Small intestine (tissue), 16 donors: ENCODE results near the gene ATF5. TPM values are rescaled to one million over a fixed set of nuclear protein-coding genes. Genes with fewer than 3 reads are reported as not detected.

Experiments used
- DNase-seq, 2 donors: peaks; one replicate each; pipeline versions ENCODE4 v3.0.0 to v3.0.0-alpha.2; 2013
- FAIRE-seq: peaks from 2 replicates; lab custom pipeline; 2012; peaks lifted over from hg19 to GRCh38; lab: Jason Lieb, UNC
- H3K27ac ChIP-seq, 3 donors: one replicate each; pipeline ENCODE4 v1.5.1; 2013; ENCODE audit warnings: low read length in 2 of 3, mild to moderate bottlenecking in 2 of 3, control low read depth in 1 of 3, inconsistent platforms in 1 of 3, low read depth in 1 of 3, moderate library complexity in 1 of 3
- H3K27me3 ChIP-seq, 3 donors: one replicate each; pipeline ENCODE4 v1.6.1; 2013; ENCODE audit warnings: low read length in 3 of 3, inconsistent platforms in 1 of 3; ENCODE audit not compliant: control insufficient read depth in 3 of 3, insufficient read depth in 3 of 3
- H3K36me3 ChIP-seq, 3 donors: one replicate each; pipeline ENCODE4 v1.6.1; 2013; ENCODE audit warnings: low read length in 3 of 3, inconsistent platforms in 1 of 3, low read depth in 1 of 3, mild to moderate bottlenecking in 1 of 3, moderate library complexity in 1 of 3; ENCODE audit not compliant: control insufficient read depth in 3 of 3, insufficient read depth in 2 of 3
- H3K4me1 ChIP-seq, 3 donors: one replicate each; pipeline ENCODE4 v1.6.1; 2013; ENCODE audit warnings: low read length in 2 of 3, inconsistent platforms in 1 of 3, low read depth in 1 of 3, mild to moderate bottlenecking in 1 of 3, moderate library complexity in 1 of 3; ENCODE audit not compliant: control insufficient read depth in 3 of 3, insufficient read depth in 2 of 3
- H3K4me3 ChIP-seq, 3 donors: one replicate each; pipeline ENCODE4 v1.5.1; 2013; ENCODE audit warnings: low read length in 3 of 3, control low read depth in 1 of 3, inconsistent platforms in 1 of 3, low read depth in 1 of 3, mild to moderate bottlenecking in 1 of 3, moderate library complexity in 1 of 3
- H3K9me3 ChIP-seq, 2 donors: one replicate each; pipeline ENCODE4 v1.6.1; 2013; ENCODE audit warnings: low read depth in 1 of 2, low read length in 1 of 2; ENCODE audit not compliant: control insufficient read depth in 2 of 2, insufficient read depth in 1 of 2
- WGBS, 3 donors: extraction: QIAGEN DNeasy Blood & Tissue Kit; methylation state at CpG; one replicate each; pipeline ENCODE4 v1.1.7; 2013; 5-methylcytosine and 5-hydroxymethylcytosine counted together
- long read RNA-seq, 10 donors: transcript quantifications; one replicate each; lab custom pipeline, GENCODE V29; 2026
- polyA plus RNA-seq, 4 donors: library from polyadenylated mRNA; stranded (reverse) in 3 of 4; unstranded in 1 of 4; fragments of 200-250 nt in 3 of 4; fragments of 120-200 nt in 1 of 4; gene quantifications; one replicate each; pipeline versions ENCODE4 v1.2.1 to v1.2.3, GENCODE V29; 2013
- donor health status: healthy with polysubstance abuse.
- donor health status: control.
- donor health status: control.
- donor health status: Bipolar disorder and iron deficiency.
- donor health status: healthy.

The ATF5 gene
- polyA plus RNA-seq = 10 to 100 TPM; 40.2 to 51.7 (median 46.6) TPM
- long read RNA-seq, donor 1, transcript ATF5-201 (3 exons, 2,069 nt) = major isoform, 8 of 139 reads
- long read RNA-seq, donor 1, transcript ATF5-202 (4 exons, 1,637 nt) = minor isoform, 5 of 139 reads
- long read RNA-seq, donor 1, transcript ATF5-205 (2 exons, 682 nt) = minor isoform, 6 of 139 reads
- long read RNA-seq, donor 1, partial matches to known transcripts = 95 of 139 reads
- long read RNA-seq, donor 1, other reads (novel, unspliced or antisense) = 24 of 139 reads
- long read RNA-seq, donor 2, partial matches to known transcripts = 0 of 7 reads
- long read RNA-seq, donor 2, other reads (novel, unspliced or antisense) = 0 of 7 reads
- long read RNA-seq, donor 3, partial matches to known transcripts = 0 of 9 reads
- long read RNA-seq, donor 3, other reads (novel, unspliced or antisense) = 0 of 9 reads
- long read RNA-seq, donor 4 = 0 reads
- long read RNA-seq, donor 5, partial matches to known transcripts = 0 of 2 reads
- long read RNA-seq, donor 5, other reads (novel, unspliced or antisense) = 0 of 2 reads
- long read RNA-seq, donor 6, partial matches to known transcripts = 6 of 10 reads
- long read RNA-seq, donor 6, other reads (novel, unspliced or antisense) = 0 of 10 reads
- long read RNA-seq, donor 7, partial matches to known transcripts = 0 of 5 reads
- long read RNA-seq, donor 7, other reads (novel, unspliced or antisense) = 0 of 5 reads
- long read RNA-seq, donor 8, partial matches to known transcripts = 0 of 1 reads
- long read RNA-seq, donor 8, other reads (novel, unspliced or antisense) = 0 of 1 reads
- long read RNA-seq, donor 9, transcript ATF5-201 (3 exons, 2,069 nt) = major isoform, 6 of 7 reads
- long read RNA-seq, donor 9, partial matches to known transcripts = 0 of 7 reads
- long read RNA-seq, donor 9, other reads (novel, unspliced or antisense) = 0 of 7 reads
- long read RNA-seq, donor 10, partial matches to known transcripts = 0 of 10 reads
- long read RNA-seq, donor 10, other reads (novel, unspliced or antisense) = 0 of 10 reads

DNA sequence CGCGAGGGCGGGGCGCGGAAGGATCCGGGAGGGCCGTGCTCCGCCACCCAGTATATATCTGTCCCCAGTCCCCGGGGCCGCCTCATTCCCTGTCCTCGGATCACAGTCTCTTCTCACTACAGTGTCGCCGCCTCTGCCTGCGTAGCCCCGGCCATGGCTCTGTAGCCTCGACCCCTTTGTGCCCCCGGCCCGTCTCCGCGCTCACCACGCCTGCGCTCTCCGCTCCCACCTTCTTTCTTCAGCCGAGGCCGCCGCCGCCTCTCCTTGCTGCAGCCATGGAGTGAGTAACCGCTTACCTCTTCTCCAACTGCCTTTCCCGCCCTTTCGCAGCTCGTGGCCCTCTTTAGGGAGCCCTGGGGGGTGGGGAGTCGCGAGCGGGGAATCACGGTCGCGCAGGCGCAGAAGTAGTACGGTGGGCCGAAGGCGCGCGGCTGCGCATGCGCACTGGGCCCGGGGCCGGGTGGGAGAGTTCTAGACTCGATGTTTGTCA, at the start of gene ATF5, which contains the start of gene NUP62:
Gene ATF5, plus strand, starts transcription at position 85 of the 490 bp plus-strand sequence. CDS start 1,646 bp downstream, outside the sequence.
Gene NUP62, minus strand, starts transcription at position 384 of the 490 bp plus-strand sequence. CDS start 19,697 bp downstream, outside the sequence.
- peak within 1 kb of the TSS; percentile 77 to 96 (median 94) for H3K4me3 ChIP-seq
- H3K27ac ChIP-seq = peak within 1 kb of the TSS; percentile 87 to 95 (median 88)
- H3K9me3 ChIP-seq = no peaks in the 10 kb centered on the region
- H3K4me1 ChIP-seq = peaks cover 0 to 15% (median 8%) of the 10 kb centered on the region in 3 donors
- WGBS, 3 donors = 0 to 1% (median 0%) methylated on average over 32 to 48 of the region's 48 CpGs
- DNase-seq (peak; percentile 89 to 95), FAIRE-seq (no peak)
- H3K27me3 ChIP-seq = no peaks in the 10 kb centered on the region
- peaks cover 1 to 52% (median 8%) of the 10 kb centered on the region in 3 donors for H3K36me3 ChIP-seq

GRCh38 chr19:49879243-49879963, 49.6 kb upstream of the ATF5 start:
- no peak for FAIRE-seq
- Histone ChIP-seq H3K27ac (no peak overlapping the region), H3K36me3 (peaks cover 20 to 67% (median 33%) of the 10 kb centered on the region in 3 donors), H3K4me3 (no peak overlapping the region), H3K4me1 (peaks cover 0 to 19% (median 4%) of the 10 kb centered on the region in 3 donors), H3K27me3 (no peaks in the 10 kb centered on the region), H3K9me3 (peaks cover 0 to 9% of the 10 kb centered on the region in 2 donors)
- peak in 1 of 2 donors; percentile 30 for DNase-seq
- 96 to 97% (median 96%) methylated on average over 12 of the region's 12 CpGs for WGBS, 3 donors

GRCh38 chr19:49880162-49880869, 48.7 kb upstream of the ATF5 start:
- H3K9me3 ChIP-seq = peaks cover 0 to 9% of the 10 kb centered on the region in 2 donors
- H3K27me3 ChIP-seq = no peaks in the 10 kb centered on the region
- WGBS, 3 donors = 62 to 87% (median 73%) methylated on average over 10 of the region's 10 CpGs
- DNase-seq = peak in 1 of 2 donors; percentile 76
- H3K4me1 ChIP-seq = peaks cover 0 to 15% (median 3%) of the 10 kb centered on the region in 3 donors
- FAIRE-seq = no peak
- no peak overlapping the region for H3K27ac ChIP-seq
- peaks cover 26 to 70% (median 37%) of the 10 kb centered on the region in 3 donors for H3K36me3 ChIP-seq
- H3K4me3 ChIP-seq = no peak overlapping the region

DNA sequence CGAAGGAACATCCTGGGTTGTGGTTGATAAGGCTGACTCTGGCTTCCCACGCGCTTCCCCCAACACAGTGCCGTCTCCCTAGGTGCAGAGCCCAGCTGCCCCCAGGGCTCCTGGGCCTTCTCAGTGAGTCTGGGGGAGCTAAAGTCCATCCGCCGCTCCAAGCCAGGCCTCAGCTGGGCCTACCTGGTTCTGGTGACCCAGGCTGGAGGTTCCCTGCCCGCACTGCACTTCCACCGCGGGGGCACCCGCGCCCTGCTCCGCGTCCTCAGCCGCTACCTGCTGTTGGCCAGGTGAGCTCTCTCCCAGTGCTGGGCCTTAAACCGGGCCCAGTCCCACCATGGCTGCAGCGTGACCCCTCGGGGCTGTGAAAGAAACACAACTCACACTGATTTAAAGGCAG, 47.8 kb upstream of the ATF5 start:
- H3K9me3 ChIP-seq = peaks cover 0 to 9% of the 10 kb centered on the region in 2 donors
- H3K27me3 ChIP-seq = no peaks in the 10 kb centered on the region
- FAIRE-seq (no peak), DNase-seq (no peak)
- H3K27ac ChIP-seq = no peak overlapping the region
- 94 to 98% (median 98%) methylated on average over 13 to 17 of the region's 17 CpGs for WGBS, 3 donors
- peaks cover 0 to 12% (median 0%) of the 10 kb centered on the region in 3 donors for H3K4me1 ChIP-seq
- peaks cover 26 to 74% (median 37%) of the 10 kb centered on the region in 3 donors for H3K36me3 ChIP-seq
- H3K4me3 ChIP-seq = no peak overlapping the region

DNA sequence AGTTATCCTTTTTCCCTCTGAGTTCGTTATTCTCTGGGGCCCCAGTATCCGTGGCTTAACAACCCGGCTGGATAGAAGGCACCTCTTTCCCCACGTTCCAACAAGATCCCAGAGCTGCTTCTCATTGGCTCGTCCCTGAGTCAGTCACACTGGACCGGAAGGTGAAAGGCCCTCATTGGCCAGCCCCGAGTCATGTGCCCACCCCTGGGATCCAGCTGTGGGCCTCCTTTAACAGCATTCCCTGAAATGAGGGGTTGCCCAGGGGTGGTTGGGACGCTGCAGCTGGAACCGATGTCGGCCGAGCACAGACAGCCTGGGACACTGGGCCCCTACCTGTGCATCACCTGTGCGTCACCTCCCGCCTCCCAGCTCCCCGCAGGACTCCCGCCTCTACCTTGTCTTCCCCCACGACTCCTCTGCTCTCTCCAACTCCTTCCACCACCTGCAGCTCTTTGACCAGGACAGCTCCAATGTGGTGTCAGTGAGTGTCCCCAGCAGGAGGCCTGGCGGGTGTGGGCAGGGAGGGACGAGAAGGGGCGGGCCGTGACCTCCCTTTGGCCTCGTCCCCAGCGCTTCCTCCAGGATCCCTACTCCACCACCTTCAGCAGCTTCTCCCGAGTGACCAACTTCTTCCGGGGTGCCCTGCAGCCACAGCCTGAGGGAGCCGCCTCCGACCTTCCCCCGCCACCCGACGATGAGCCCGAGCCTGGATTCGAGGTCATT, 47.2 kb upstream of the ATF5 start:
- H3K4me1 ChIP-seq = peaks cover 0 to 12% (median 0%) of the 10 kb centered on the region in 3 donors
- FAIRE-seq = no peak
- WGBS, 3 donors = 87 to 92% (median 90%) methylated on average over 30 to 31 of the region's 31 CpGs

GRCh38 chr19:49882643-49883042, 46.4 kb upstream of the ATF5 start:
- WGBS, 3 donors = 96 to 97% (median 97%) methylated on average over 14 of the region's 14 CpGs
- no peaks in the 10 kb centered on the region for H3K27me3 ChIP-seq
- H3K9me3 ChIP-seq = peaks cover 0 to 9% of the 10 kb centered on the region in 2 donors
- H3K36me3 ChIP-seq = peaks cover 26 to 81% (median 37%) of the 10 kb centered on the region in 3 donors
- no peak for DNase-seq
- no peak for FAIRE-seq
- no peak overlapping the region for H3K4me3 ChIP-seq
- H3K4me1 ChIP-seq = peaks cover 0 to 14% (median 3%) of the 10 kb centered on the region in 3 donors
- no peak overlapping the region for H3K27ac ChIP-seq

More for the DNA sequence above, 47.2 kb upstream of the ATF5 start:
- DNase-seq = no peak
- Histone ChIP-seq H3K4me3 (no peak overlapping the region), H3K9me3 (peaks cover 0 to 9% of the 10 kb centered on the region in 2 donors), H3K27ac (no peak overlapping the region), H3K27me3 (no peaks in the 10 kb centered on the region), H3K36me3 (peaks cover 26 to 76% (median 37%) of the 10 kb centered on the region in 3 donors)
